Tibial nerve (tissue), 4 donors: ENCODE results near the gene PCDH9. TPM values are rescaled to one million over a fixed set of nuclear protein-coding genes. Genes with fewer than 3 reads are reported as not detected.
A peak's percentile ranks its signal among the peaks of the same experiment; 100 is the strongest.

ENCODE experiments used
- DNase-seq, 2 donors: peaks; one replicate each; pipeline ENCODE4 v3.0.0-alpha.2; 2019; ENCODE audit warnings: low spot score in 2 of 2
- H3K27ac ChIP-seq, 4 donors: fragments of 200-600 bp; sonication (generic) in 3 of 4; one replicate each; pipeline ENCODE4 v1.5.1; 2017 to 2019; ENCODE audit warnings: mild to moderate bottlenecking in 1 of 4
- H3K27me3 ChIP-seq, 2 donors: fragments of 200-600 bp; sonication (generic) in 1 of 2; one replicate each; pipeline versions ENCODE4 v1.5.1 to v1.6.0; 2017 to 2019
- H3K36me3 ChIP-seq, 3 donors: fragments of 200-600 bp; sonication (generic); one replicate each; pipeline ENCODE4 v1.5.1; 2018 to 2019
- H3K4me1 ChIP-seq, 4 donors: fragments of 200-600 bp; sonication (generic) in 3 of 4; one replicate each; pipeline ENCODE4 v1.5.1; 2017 to 2019
- H3K4me3 ChIP-seq, 4 donors: fragments of 200-600 bp; sonication (generic) in 3 of 4; one replicate each; pipeline ENCODE4 v1.5.1; 2017 to 2019; ENCODE audit warnings: mild to moderate bottlenecking in 1 of 4, moderate library complexity in 1 of 4
- H3K9me3 ChIP-seq, 4 donors: fragments of 200-600 bp; sonication (generic) in 3 of 4; one replicate each; pipeline ENCODE4 v1.5.1; 2017 to 2019
- CTCF ChIP-seq, 5 experiments: fragments of 200-600 bp in 3 of 5; fragments of 450-650 bp in 2 of 5; sonication (generic) in 3 of 5; IDR thresholded peaks; one replicate each; pipeline ENCODE4 v1.5.1; 2016 to 2019; ENCODE audit warnings: antibody characterized with exemption in 5 of 5, mild to moderate bottlenecking in 3 of 5, moderate library complexity in 2 of 5
- EP300 ChIP-seq, 2 donors: sonication (generic); formaldehyde crosslinking; IDR thresholded peaks; one replicate each; pipeline ENCODE4 v1.6.1; 2017; ENCODE audit warnings: antibody characterized with exemption in 2 of 2, mild to moderate bottlenecking in 1 of 2
- POLR2A ChIP-seq, 2 donors: fragments of 450-650 bp; IDR thresholded peaks; one replicate each; pipeline ENCODE4 v1.6.1; 2017; ENCODE audit warnings: antibody characterized with exemption in 2 of 2, mild to moderate bottlenecking in 2 of 2, moderate library complexity in 2 of 2
- WGBS, 2 donors: methylation state at CpG; one replicate each; pipeline ENCODE4 v1.1.5; 2018; 5-methylcytosine and 5-hydroxymethylcytosine counted together
- total RNA-seq, 4 donors: library from RNA; depleted of rRNA; stranded (reverse); fragments of >200 nt; gene quantifications; one replicate each; pipeline ENCODE4 v1.1.0, GENCODE V29; 2016

The PCDH9 gene
- total RNA-seq, 4 donors from 2014 or later: 11.8 to 28.6 (median 14.4) TPM

DNA sequence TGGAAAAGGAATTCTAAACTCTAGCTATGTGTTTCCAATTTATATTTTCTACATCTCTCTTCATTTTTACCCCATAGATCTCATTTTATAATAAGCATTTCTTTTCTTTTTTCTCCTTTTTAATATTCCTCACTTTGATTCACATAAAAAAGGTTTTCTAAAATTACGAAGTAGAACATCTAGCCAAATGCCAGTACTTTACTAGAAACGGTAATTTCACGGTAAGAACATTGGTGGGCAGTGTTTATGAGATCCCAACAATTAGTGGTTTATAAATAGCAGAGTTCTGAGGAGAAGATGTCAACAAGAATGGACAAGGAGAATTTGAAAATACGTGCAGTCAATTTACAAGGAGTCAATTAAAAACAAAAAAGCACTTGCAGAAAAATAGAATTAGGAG lies 94.8 kb downstream of the PCDH9 start:
- no peaks in the 10 kb centered on the region for H3K36me3 ChIP-seq
- no peak for TF ChIP-seq CTCF (IDR thresholded peaks at IDR 0.05)
- no peak for TF ChIP-seq EP300 (IDR thresholded peaks at IDR 0.05)
- no peak for TF ChIP-seq POLR2A (IDR thresholded peaks at IDR 0.05)
- peaks cover 0 to 5% (median 0%) of the 10 kb centered on the region in 4 donors for H3K4me1 ChIP-seq
- 59 to 61% methylated on average over 4 of the region's 4 CpGs for WGBS, 2 donors
- DNase-seq: no peak
- H3K27me3 ChIP-seq: no peaks in the 10 kb centered on the region
- H3K27ac ChIP-seq: peak overlapping the region in 1 of 4 donors; percentile 60
- H3K4me3 ChIP-seq: no peak overlapping the region
- no peaks in the 10 kb centered on the region for H3K9me3 ChIP-seq

DNA sequence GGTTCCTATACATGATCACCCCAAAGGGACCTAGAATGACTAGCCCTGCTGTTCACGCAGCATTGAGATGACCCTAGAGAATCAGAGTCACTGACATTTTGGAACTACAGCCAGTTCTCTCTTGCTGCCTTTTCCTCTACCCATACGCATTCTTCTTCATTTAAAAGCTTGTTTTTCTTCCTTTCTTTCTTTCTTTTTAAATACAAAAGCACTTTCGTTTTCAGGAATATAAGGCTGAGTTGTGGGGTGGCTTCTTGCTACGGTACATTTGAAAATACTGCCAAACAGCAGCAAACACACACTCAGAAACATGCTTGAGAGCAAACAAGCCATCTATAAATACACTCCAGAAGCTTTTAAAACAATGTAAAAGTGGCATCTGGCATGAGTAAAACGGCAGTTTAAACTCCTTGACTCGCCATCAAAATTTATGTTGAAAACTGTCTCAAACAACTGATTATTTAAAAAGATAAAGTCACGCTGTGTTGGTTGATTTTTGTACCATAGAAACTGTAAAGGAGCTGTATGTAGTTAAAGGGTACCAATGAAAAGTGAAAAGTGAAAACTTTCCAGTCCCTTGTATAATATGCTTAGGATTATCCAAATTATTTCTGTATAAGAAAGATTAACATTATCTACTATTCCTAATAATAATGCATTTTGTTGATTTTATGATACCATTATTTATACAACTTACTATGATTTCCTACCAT lies 95.6 kb downstream of the PCDH9 start:
- H3K4me1 ChIP-seq: peaks cover 0 to 5% (median 0%) of the 10 kb centered on the region in 4 donors
- no peaks in the 10 kb centered on the region for H3K27me3 ChIP-seq
- TF ChIP-seq POLR2A (IDR thresholded peaks at IDR 0.05) (no peak), CTCF (IDR thresholded peaks at IDR 0.05) (no peak), EP300 (IDR thresholded peaks at IDR 0.05) (no peak)
- WGBS, 2 donors: 8 to 10% methylated on average over 7 of the region's 7 CpGs
- peak overlapping the region; percentile 6 to 60 (median 29) for H3K27ac ChIP-seq
- H3K36me3 ChIP-seq: no peaks in the 10 kb centered on the region
- no peak for DNase-seq
- H3K4me3 ChIP-seq: peak overlapping the region in 3 of 4 donors; percentile 0 to 37 (median 13)
- no peaks in the 10 kb centered on the region for H3K9me3 ChIP-seq

GRCh38 chr13:67133476-67133875 lies 96.7 kb downstream of the PCDH9 start:
- Histone ChIP-seq H3K27me3 (no peaks in the 10 kb centered on the region), H3K4me3 (no peak overlapping the region), H3K36me3 (no peaks in the 10 kb centered on the region), H3K9me3 (no peaks in the 10 kb centered on the region), H3K27ac (no peak overlapping the region), H3K4me1 (peaks cover 0 to 5% (median 0%) of the 10 kb centered on the region in 4 donors)
- WGBS, 2 donors: 96 to 100% methylated on average over 1 of the region's 1 CpG
- TF ChIP-seq EP300 (IDR thresholded peaks at IDR 0.05): no peak
- no peak for TF ChIP-seq POLR2A (IDR thresholded peaks at IDR 0.05)
- no peak for TF ChIP-seq CTCF (IDR thresholded peaks at IDR 0.05)
- DNase-seq: no peak

GRCh38 chr13:67131393-67131792 lies 98.7 kb downstream of the PCDH9 start:
- no peaks in the 10 kb centered on the region for H3K36me3 ChIP-seq
- peaks cover 0 to 5% (median 0%) of the 10 kb centered on the region in 4 donors for H3K4me1 ChIP-seq
- H3K4me3 ChIP-seq: no peak overlapping the region
- no peak overlapping the region for H3K27ac ChIP-seq
- TF ChIP-seq CTCF (IDR thresholded peaks at IDR 0.05) (no peak), POLR2A (IDR thresholded peaks at IDR 0.05) (no peak), EP300 (IDR thresholded peaks at IDR 0.05) (no peak)
- no peaks in the 10 kb centered on the region for H3K27me3 ChIP-seq
- WGBS, 2 donors: 90 to 93% methylated on average over 1 of the region's 1 CpG
- no peaks in the 10 kb centered on the region for H3K9me3 ChIP-seq
- DNase-seq: no peak

GRCh38 chr13:67130444-67130843 lies 99.7 kb downstream of the PCDH9 start:
- Histone ChIP-seq H3K36me3 (no peaks in the 10 kb centered on the region), H3K4me1 (peaks cover 0 to 5% (median 0%) of the 10 kb centered on the region in 4 donors), H3K27me3 (no peaks in the 10 kb centered on the region), H3K27ac (no peak overlapping the region), H3K9me3 (no peaks in the 10 kb centered on the region), H3K4me3 (no peak overlapping the region)
- TF ChIP-seq CTCF (IDR thresholded peaks at IDR 0.05) (no peak), EP300 (IDR thresholded peaks at IDR 0.05) (no peak)
- 78 to 91% methylated on average over 4 to 5 of the region's 5 CpGs for WGBS, 2 donors
- no peak for DNase-seq
